ENCODE measurements around the gene FTCDNL1.

Gene FTCDNL1

DNA sequence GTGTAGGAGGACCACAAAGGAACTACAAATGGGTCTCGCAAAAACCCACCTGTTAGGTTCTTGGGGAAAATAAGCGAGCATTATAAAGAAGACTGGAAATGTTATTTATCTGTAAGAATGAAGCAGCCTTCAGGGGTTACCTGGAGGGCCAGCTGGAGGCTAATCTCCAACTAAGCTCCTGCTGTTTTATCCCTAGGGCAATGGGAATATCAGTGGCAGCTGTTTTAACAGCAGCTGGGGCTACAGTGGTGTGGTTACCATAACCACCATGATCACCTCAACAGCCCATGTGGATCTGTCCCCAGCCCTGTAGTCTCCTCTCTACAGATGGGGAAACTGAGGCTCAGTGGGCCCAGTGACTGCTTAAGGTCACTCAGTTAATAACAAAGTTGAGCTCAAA is 108.1 kb downstream of the FTCDNL1 start:
- no peak for DNase-seq (ENCODE audit: low read depth)

DNA sequence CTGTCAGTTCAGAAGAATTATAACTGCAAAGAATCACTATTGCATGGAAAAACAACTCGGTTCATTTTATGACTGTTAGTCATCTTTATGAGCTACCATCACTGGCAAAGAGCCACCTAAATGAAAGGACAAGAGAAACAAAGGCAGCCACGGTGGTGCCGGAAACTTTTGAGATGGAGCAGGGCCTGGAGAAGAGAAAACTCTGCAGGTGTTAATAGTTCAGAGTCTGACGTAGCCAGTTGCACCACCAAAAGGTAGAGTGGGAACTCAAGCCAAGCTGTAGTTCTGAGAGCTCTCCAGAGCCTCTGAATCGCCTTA is 110.9 kb downstream of the FTCDNL1 start:
- no peak for DNase-seq (ENCODE audit: low read depth)

- peak; percentile 70 for DNase-seq (ENCODE audit: low read depth)
Observed at GRCh38 chr2:199739413-199740110, 111.4 kb downstream of the FTCDNL1 start.

GRCh38 chr2:199738727-199739412 is 112.1 kb downstream of the FTCDNL1 start:
- DNase-seq (ENCODE audit: low read depth) = peak; percentile 58

DNA sequence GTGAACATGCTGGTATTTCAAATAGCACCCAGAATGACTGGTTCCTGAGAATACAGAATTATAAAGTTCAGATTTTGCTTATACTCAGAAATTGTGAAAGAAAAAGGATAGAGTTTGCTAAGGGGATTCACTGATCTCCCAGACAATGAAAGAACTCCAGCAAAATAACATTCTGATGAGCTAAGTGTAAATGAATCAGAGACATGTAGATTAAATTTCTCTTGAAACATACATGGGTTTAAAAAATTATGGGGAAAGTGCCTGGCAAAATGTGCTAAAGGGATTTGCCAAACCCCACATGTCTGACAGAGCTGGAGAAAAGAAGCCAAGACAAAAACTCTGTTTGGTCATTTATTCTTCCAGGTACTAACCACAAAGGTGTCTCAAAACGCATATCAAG is 116.3 kb downstream of the FTCDNL1 start:
- DNase-seq (ENCODE audit: low read depth) = no peak

- DNase-seq (ENCODE audit: low read depth) = no peak
Observed at GRCh38 chr2:199734011-199734410, 117.0 kb downstream of the FTCDNL1 start.

DNA sequence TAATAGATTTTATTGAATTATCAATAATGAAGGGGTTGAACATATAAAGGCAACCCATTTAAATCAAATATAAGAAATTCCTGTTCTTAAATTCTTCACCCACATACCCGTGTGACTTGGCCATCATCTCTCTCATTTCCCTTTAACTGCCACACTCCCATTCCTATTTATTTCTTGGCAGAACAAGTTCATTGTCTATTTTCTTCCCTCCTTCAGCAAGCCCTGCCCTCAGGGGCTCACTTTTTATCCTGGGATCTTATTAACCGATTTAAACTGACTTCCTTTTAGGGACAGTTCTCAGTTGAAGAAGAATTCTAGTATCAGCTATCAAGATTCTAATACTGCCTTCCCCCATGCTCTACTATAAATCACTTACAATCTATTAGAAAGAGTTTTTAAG is 123.2 kb downstream of the FTCDNL1 start:
- DNase-seq (ENCODE audit: low read depth) = no peak

GRCh38 chr2:199727306-199727705 is 123.7 kb downstream of the FTCDNL1 start:
- DNase-seq (ENCODE audit: low read depth) = no peak

DNA sequence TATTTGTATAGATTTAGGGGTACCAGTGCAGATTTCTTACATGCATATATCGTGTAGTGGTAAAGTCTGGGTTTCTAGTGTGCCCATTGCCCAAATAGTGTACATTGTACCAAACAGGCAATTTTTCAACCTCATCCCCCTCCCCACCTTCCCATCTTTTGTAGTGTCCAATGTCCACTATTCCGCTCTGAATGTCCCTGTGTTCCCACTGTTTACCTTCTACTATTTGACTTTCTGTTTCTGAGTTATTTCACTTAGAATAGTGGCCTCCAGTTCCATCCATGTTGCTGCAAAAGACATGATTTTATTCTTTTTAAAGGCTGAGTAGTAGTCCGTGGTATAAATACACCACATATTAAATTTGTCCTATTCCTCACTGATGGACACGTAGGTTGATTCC is 132.9 kb downstream of the FTCDNL1 start:
- no peak for DNase-seq (ENCODE audit: low read depth)

DNA sequence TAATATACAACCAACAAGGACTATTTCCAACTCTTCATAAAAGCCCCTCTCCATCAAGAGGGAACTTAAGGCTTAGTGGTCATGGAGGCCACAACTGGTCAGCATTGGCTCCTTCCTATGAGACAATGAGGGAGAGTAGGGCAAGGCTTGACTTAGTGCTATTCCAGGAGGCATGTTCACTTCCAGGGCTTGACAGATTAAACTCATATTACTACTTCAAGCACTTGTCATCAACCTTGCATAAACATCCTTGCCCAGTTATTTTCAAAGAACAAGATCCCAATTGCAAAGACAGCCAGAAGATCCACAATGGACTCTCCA is 133.4 kb downstream of the FTCDNL1 start:
- no peak for DNase-seq (ENCODE audit: low read depth)

DNA sequence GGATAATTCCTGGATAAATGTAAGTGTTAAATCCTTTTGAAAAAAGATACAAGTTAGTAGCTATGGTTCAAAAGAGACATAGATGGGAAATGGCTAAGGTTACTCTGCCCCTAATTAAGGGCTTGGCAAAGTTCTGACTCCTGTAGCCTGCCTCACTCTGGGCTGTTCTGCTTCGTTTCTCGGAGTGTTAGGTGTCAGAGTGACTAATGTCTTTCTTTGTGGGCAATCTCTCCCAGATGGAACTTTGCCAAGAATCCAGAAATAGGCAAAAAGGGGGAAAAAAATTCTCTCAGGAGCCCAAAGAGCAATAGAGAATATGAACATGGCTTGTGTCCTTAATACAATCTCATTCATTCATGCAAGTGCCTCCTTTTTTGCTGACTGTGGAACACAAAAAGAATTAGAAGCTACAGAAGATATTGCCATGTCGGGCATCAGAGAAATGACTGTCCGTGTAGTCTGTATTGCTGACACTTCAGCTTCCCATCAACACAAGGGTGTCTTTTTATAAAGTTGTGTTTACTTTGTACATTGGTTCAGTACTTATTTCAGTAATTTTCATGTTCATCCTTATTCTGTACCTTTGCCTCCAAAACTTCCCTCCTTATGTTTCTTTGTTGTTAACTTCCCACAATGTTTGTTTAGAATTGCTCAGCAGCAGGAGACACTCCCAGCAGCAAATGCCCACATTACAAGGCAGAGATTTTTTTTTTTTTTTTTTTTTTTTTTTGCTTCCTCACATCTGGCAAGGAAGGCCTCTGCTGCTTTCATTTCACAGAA is 134.0 kb downstream of the FTCDNL1 start:
- DNase-seq (ENCODE audit: low read depth) = peak; percentile 21

DNA sequence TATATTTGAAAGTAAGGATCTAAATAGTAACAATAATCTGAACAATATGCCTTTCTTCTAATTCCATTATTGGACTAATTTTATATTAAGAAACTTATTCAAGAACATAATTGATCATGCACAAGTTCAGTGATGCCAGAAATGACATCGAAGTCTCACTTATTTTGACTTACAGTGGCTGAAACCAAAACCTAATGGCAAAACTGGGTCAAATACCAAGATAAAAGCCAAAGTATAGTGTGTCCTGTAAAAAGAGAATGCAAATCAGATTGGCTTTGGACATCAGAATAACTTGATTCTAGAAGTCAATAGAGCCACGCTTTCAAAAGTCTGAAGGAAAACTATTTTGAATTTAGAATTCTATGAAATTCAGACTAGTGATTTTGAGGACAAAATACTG is 137.2 kb downstream of the FTCDNL1 start:
- DNase-seq (ENCODE audit: low read depth) = no peak

DNA sequence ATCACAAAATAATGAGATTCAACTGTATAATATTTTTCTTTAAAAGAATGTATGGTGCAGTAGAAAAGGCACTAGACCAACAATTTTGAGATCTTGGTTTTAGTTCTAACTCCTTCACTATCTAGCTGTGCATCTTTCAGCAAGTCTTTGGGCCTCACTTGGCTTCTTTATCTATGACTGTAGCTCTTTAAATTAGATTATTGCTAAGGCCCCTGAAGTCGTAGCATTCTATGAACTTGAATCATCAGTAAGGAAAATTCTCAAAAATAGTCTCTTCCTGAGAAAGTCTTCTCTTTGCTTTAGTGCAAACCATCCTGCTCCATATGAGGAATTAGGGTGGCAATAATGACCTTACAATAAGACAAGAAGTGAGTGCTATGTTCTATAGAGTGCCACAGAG is 140.4 kb downstream of the FTCDNL1 start:
- peak; percentile 3 for DNase-seq (ENCODE audit: low read depth)
